ENCODE results near the gene TTLL9. TPM values are rescaled to one million over a fixed set of nuclear protein-coding genes. Genes with fewer than 3 reads are reported as not detected.
"Not testable (repeated sequence)": the region's sequence is repeated elsewhere in the genome, so short reads cannot be mapped to it uniquely, and the experiment has no call there.

Gene TTLL9
- total RNA-seq, 1 donor from 2014 or later: 0.30 TPM

GRCh38 chr20:31883829-31884228 lies 13.4 kb downstream of the TTLL9 start:
- DNase-seq: no peak

- DNase-seq: no peak
Measured at GRCh38 chr20:31890646-31891045, 20.2 kb downstream of the TTLL9 start.

DNA sequence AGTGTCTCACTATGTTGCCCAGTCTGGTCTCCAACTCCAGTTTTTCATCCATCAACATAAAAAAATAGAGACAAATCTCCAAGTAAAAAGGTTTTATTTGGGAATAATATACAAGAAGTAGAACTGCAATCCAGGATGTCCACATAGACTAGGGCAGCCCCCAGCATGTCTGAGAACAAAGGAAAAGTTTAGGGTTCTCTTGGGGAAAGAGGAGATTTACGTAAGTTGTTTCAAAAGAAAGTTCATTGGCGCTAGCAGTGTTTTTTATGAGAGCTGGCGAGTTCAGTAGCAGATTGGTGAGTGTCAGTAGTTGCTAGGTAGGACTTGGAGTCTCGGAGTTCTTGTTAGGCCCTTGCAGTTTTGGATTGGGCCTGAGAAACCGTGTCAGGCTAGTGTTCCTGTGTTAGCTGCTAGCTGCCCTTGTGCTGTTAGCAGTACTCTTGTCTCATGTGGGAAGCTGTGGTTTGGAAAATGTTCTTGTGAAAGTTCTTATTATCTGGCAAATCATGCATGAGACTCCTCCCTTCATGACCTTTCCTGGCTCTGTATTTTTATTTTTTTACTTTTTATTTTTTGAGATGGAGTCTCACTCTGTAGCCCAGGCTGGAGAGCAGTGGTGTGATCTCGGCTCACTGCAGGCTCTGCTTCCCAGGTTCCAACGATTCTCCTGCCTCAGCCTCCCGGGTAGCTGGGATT lies 24.7 kb downstream of the TTLL9 start:
- no peak for DNase-seq

GRCh38 chr20:31896049-31896448 lies 25.6 kb downstream of the TTLL9 start:
- DNase-seq: no peak

DNA sequence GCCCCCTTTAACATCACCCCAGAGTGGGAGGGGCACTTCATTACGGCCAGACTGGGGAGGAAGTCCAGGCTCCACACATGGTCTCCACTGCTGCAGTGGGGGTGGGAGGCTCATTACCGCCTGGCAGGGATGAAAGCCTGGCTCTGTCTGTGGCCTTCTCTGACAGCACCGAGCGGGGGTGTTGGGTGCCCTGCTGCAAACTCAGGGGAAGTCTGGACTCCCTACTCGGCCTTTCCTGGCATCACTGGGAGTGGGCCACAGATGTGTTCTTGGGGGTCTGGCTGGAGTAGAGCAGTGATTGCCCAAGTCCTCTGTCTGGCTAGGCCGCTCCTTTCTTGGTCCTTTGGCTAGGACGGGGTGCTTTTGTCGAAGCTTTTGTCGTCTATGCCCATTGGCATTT lies 27.1 kb downstream of the TTLL9 start:
- no peak for DNase-seq

- DNase-seq: no peak
Measured at GRCh38 chr20:31901615-31902014, 31.2 kb downstream of the TTLL9 start.

DNA sequence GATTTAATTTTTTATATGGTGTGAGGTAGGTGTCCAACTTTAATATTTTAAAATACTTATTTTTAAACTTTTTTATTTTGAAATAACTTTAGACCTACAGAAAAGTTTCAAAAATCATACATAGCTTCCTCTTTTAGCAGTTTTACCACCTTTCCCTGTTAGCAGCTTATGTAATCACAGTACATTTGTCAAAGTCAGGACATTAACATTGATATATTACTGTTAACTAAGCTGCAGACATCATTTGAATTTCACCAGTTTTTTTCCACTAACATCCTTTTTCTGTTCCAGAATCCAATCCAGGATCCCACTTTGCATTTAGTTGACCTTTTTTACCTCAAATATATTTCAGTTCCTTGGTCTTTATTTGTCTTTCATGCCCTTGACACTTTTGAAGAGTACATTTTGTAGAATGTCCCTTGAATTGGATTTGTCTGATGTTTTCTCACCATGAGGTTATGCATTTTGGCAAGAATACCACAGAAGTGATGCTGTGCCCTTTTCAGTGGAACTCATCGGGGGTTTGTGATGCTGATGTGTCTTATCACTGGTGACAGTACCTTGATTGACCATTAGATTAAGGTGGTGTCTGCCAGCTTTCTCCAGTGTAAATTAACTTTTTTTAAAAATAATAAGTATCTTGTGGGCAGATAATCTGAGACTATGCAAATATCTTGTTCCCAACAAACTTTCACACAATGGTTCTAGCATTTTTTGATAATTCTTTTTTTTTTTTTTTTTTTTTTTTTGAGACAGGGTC lies 33.4 kb downstream of the TTLL9 start:
- no peak for DNase-seq

DNA sequence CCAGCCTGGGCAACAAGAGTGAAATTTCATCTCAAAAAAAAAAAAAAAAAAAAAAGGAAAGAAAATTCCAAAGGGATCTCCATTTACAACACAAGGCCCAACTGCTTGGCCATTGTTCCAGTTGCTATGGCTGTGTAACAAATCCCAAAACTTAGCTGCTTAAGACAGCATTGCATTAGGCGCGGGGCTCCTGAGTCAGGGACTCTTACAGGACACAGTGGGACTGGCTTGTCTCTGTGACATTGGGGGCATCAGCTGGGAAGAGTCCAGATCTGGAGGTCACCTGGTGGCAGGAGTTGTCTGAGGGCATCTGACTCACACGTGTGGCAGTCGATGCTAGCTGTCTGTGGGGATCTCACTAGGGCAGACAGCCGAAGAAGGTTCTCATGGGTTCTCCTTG lies 35.6 kb downstream of the TTLL9 start:
- no peak for DNase-seq

DNA sequence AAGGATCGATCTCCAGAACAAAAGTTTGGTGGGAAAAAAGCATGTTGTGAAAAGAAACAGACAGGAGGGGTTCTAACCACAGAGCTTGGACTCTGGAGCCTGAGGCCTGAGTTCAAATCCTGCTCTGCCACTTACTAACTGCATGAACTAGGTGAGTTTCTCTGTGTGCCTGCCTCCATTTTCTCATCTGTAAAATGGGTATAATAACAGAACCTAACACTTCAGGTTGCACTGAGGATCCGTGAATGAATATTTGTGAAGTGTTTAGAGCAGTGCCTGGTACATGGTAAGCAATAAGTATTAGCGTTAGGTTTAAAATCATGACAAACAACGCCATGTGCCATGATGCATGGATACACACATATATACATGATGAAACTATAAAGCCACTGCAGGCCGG lies 36.6 kb downstream of the TTLL9 start:
- no peak for DNase-seq

DNA sequence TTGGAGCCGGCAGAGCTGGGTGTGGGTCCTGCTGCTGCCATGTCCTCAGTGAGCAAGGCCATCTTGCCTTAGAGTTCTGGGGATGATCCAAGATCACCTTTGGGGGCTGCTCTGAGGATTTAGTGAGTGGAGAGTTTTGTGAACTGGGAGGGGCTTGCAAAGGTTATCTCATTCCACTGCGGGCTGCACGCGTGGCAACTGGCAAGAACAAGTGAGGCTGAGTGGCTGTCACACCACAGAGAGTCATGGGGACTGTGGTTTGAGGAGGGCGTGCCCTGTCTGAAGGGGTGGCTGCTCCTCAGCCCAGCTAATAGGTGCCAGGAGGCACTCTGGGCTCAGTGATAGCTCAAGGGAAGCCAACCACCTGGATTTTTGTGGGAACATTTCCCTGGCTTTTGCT lies 37.6 kb downstream of the TTLL9 start:
- no peak for DNase-seq

DNA sequence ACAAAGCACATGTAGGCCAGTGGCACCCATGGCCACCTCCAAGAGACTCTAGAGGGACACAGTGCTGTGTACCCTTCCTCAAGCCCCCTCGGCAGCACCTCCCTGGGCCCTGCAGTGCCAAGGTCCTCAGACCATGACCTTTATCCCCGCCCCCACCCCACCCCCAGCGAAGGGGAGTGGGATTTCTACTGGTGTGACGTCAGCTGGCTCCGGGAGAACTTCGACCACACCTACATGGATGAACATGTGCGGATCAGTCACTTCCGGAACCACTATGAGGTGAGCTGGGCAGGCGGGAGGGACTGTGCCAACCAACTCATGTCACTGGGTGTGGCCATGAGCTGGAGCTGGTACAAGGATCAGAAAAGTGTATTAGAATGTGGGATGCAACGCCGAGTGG lies 38.0 kb downstream of the TTLL9 start:
- no peak for DNase-seq

DNA sequence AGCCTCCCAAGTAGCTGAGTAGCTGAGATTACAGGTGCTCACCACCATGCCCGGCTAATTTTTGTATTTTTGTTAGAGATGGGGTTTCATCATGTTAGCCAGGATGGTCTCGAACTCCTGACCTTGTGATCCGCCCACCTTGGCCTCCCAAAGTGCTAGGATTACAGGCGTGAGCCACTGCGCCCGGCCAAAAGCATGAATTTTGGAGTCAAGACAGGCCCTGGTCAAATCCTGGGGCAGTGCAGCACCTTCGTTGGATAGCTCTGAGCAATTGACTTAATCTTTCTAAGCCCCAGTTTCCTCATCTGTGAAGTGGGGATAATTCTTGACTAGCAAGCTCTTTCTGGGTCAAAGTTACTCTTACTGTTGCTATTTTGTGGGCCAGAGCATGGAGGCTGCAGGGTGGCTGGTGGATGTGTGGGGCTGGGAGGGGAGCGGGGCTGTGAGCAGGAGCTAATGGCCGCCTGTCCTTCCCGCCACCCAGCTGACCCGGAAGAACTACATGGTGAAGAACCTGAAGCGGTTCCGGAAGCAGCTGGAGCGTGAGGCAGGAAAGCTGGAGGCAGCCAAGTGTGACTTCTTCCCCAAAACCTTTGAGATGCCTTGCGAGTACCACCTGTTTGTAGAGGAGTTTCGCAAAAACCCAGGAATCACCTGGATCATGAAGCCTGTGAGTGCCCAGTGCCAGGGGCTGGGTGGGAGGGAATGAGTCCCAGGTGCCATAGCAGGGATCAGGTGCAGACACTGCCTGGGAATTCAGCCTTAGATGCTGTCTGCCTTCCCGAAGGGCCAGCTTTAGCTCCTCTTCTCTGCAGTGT lies 39.0 kb downstream of the TTLL9 start:
- DNase-seq: no peak

DNA sequence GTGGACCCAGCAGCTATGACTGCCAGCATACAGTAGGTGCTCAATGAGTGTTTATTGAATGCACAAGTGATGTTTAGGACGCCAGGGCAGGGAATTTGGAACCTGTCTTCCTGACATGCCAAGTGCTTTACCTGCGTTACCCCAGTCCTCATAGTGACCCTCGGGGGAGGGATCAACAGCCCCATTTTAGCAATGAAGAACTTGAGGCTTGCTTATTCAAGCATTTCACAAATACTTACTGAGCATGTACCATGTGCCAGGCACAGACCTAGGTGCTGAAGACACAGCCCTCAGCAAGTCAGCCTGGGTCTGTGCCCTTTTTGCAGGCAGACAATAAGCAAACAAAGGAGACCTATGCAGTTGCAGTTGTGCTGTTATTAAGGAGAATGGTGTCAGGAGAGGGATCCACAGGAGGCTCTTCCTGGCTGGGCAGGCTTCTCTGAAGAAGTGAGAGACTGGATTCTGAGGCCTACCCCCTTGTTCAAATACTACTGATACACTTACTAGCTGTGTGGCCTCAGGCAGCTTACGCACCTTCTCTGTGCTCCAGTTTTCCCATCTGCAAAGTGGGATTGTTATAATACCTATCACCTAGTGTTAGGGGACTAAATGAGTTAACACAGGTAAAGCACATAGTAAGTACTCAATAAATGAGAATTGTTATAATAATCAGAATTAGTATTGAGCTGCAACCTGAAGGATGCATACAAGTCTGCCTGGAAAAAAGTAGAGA lies 39.8 kb downstream of the TTLL9 start:
- no peak for DNase-seq

GRCh38 chr20:31913431-31914157 lies 43.2 kb downstream of the TTLL9 start:
- no peak for DNase-seq

DNA sequence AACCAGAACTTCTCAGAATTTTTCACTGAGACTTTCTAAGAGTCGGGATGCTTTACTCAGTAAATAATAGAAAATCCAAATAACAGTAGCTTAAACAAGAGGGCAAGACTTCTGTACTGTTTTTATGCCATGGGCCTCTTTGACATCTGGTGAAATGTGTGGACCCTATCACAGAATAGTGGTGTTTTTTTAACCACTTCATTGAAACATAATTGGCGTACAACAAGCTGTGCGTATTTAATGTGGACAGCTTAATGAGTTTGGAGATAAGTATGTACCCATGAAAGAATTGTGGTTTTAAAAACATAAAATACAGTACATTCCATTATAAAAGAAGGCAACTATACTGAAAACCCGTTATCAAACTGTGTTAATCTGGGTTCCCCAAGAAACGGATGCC lies 43.7 kb downstream of the TTLL9 start:
- no peak for DNase-seq

DNA sequence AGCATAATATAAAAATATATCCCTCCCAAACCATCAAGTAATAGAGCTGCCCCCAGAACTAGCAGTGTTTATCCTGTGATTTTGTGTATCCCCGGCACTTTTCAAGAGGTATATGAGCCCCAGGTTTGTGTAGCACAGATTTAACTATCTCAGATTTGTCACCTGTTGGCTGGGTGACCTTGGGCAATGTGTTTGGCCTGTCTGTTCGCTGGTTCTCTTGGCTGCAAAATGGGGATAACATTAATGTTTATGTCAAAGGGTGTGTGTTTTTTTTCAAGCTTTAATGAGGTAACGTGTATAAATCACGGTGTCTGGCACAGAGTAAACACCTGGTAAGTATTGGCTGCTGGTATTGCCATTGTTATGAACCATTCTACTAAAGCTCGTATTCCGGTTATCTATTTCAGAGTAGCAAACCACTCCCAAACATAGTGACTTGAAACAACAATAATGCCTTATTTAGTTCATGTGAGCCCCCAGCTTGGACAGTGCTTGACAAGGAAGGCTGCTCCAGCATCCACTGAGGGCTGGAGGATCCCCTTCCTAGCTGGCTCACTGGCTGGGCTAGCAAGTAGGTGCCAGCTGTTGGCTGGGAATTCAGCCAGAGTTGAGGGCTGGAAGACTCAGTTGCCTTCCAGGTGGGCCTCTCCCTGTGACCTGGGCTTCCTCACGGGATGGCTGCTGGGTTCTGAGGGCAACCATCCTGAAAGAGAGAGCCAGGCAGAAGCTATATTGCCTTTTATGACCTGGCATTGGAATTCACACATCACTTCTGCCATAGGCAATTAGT lies 45.3 kb downstream of the TTLL9 start:
- no peak for DNase-seq

GRCh38 chr20:31916708-31917107 lies 46.3 kb downstream of the TTLL9 start:
- DNase-seq: no peak

GRCh38 chr20:31917962-31918412 lies 47.6 kb downstream of the TTLL9 start:
- not testable (repeated sequence) for DNase-seq

GRCh38 chr20:31918466-31919105 lies 48.2 kb downstream of the TTLL9 start:
- no peak for DNase-seq

Measured in skin of body (tissue), 2 donors.